ENCODE data around the gene LCTL.

- TF ChIP-seq CTCF (IDR thresholded peaks at IDR 0.05) (no peak), POLR2A (IDR thresholded peaks at IDR 0.05) (no peak), EP300 (IDR thresholded peaks at IDR 0.05) (no peak)
Measured at GRCh38 chr15:66578286-66578875, 12.6 kb upstream of the LCTL start.
